Parathyroid adenoma (tissue), 2 donors: ENCODE results near the gene EFCAB14.
"Not testable (repeated sequence)": the region's sequence is repeated elsewhere in the genome, so short reads cannot be mapped to it uniquely, and the experiment has no call there.

Experiments used
- H2AFZ ChIP-seq: fragments of 300-600 bp; sonication (generic); one replicate; pipeline ENCODE4 v1.7.0; 2017; ENCODE audit warnings: antibody characterized with exemption, mild to moderate bottlenecking
- H3K27ac ChIP-seq: fragments of 300-600 bp; sonication (generic); one replicate; pipeline ENCODE4 v1.7.0; 2017
- H3K27me3 ChIP-seq: fragments of 300-600 bp; sonication (generic); one replicate; pipeline ENCODE4 v1.7.0; 2017; ENCODE audit warnings: low read length; ENCODE audit not compliant: control insufficient read depth, insufficient read depth
- H3K36me3 ChIP-seq: fragments of 300-600 bp; sonication (generic); one replicate; pipeline ENCODE4 v1.7.0; 2017; ENCODE audit warnings: low read length; ENCODE audit not compliant: control insufficient read depth, insufficient read depth
- H3K4me1 ChIP-seq: fragments of 300-600 bp; sonication (generic); one replicate; pipeline ENCODE4 v1.7.0; 2017; ENCODE audit warnings: control low read depth
- H3K4me2 ChIP-seq: fragments of 300-600 bp; sonication (generic); one replicate; pipeline ENCODE4 v1.7.0; 2017; ENCODE audit warnings: low read length
- H3K4me3 ChIP-seq: fragments of 300-600 bp; sonication (generic); one replicate; pipeline ENCODE4 v1.7.0; 2017; ENCODE audit warnings: low read depth, low read length
- H3K79me2 ChIP-seq: fragments of 300-600 bp; sonication (generic); one replicate; pipeline ENCODE4 v1.7.0; 2017; ENCODE audit warnings: control low read depth
- H3K9ac ChIP-seq: fragments of 300-600 bp; sonication (generic); one replicate; pipeline ENCODE4 v1.7.0; 2017; ENCODE audit warnings: mild to moderate bottlenecking
- H3K9me3 ChIP-seq: fragments of 300-600 bp; sonication (generic); one replicate; pipeline ENCODE4 v1.7.0; 2017; ENCODE audit warnings: low read length; ENCODE audit not compliant: control insufficient read depth
- CTCF ChIP-seq: fragments of 300-600 bp; sonication (generic); IDR thresholded peaks from one replicate; pipeline ENCODE4 v1.7.0; 2017; ENCODE audit warnings: antibody characterized with exemption, mild to moderate bottlenecking
- donor health status: primary hyperparathyroidism.

The EFCAB14 gene

GRCh38 chr1:46705408-46705807 is 13.5 kb downstream of the EFCAB14 start:
- Histone ChIP-seq H3K36me3 (no peaks in the 10 kb centered on the region), H2AFZ (no peak overlapping the region), H3K9ac (no peak overlapping the region)

GRCh38 chr1:46703927-46704641 is 14.8 kb downstream of the EFCAB14 start:
- H3K36me3 ChIP-seq: no peaks in the 10 kb centered on the region
- H3K9ac ChIP-seq: no peak overlapping the region
- H3K79me2 ChIP-seq: peaks cover 4% of the 10 kb centered on the region
- no peak overlapping the region for H3K27ac ChIP-seq
- TF ChIP-seq CTCF: no peak
- H3K4me2 ChIP-seq: no peak overlapping the region
- no peak overlapping the region for H3K4me3 ChIP-seq
- no peaks in the 10 kb centered on the region for H3K4me1 ChIP-seq
- H2AFZ ChIP-seq: no peak overlapping the region
- no peaks in the 10 kb centered on the region for H3K27me3 ChIP-seq
- no peaks in the 10 kb centered on the region for H3K9me3 ChIP-seq

More at GRCh38 chr1:46705408-46705807, 13.5 kb downstream of the EFCAB14 start:
- Histone ChIP-seq H3K4me2 (no peak overlapping the region), H3K4me1 (no peaks in the 10 kb centered on the region), H3K27me3 (no peaks in the 10 kb centered on the region), H3K27ac (no peak overlapping the region), H3K79me2 (peaks cover 4% of the 10 kb centered on the region), H3K9me3 (no peaks in the 10 kb centered on the region), H3K4me3 (no peak overlapping the region)
- TF ChIP-seq CTCF: no peak

- Histone ChIP-seq H3K4me2 (no peak overlapping the region), H3K36me3 (no peaks in the 10 kb centered on the region), H3K4me3 (no peak overlapping the region), H3K27ac (no peak overlapping the region), H3K9ac (no peak overlapping the region), H3K4me1 (no peaks in the 10 kb centered on the region), H3K27me3 (no peaks in the 10 kb centered on the region), H2AFZ (no peak overlapping the region), H3K79me2 (peaks cover 4% of the 10 kb centered on the region), H3K9me3 (no peaks in the 10 kb centered on the region)
- no peak for TF ChIP-seq CTCF
Measured at GRCh38 chr1:46699666-46700065, 19.2 kb downstream of the EFCAB14 start.

GRCh38 chr1:46697053-46697452 is 21.9 kb downstream of the EFCAB14 start:
- no peaks in the 10 kb centered on the region for H3K9me3 ChIP-seq
- no peaks in the 10 kb centered on the region for H3K36me3 ChIP-seq
- peaks cover 4% of the 10 kb centered on the region for H3K79me2 ChIP-seq
- H3K9ac ChIP-seq: no peak overlapping the region
- no peak for TF ChIP-seq CTCF
- no peak overlapping the region for H3K27ac ChIP-seq
- no peak overlapping the region for H3K4me2 ChIP-seq
- no peak overlapping the region for H2AFZ ChIP-seq
- H3K27me3 ChIP-seq: no peaks in the 10 kb centered on the region
- no peak overlapping the region for H3K4me3 ChIP-seq
- peaks cover 10% of the 10 kb centered on the region for H3K4me1 ChIP-seq

- not testable (repeated sequence) for H3K4me2 ChIP-seq, H3K27me3 ChIP-seq, H2AFZ ChIP-seq, H3K79me2 ChIP-seq, H3K9me3 ChIP-seq, H3K27ac ChIP-seq, H3K9ac ChIP-seq, H3K36me3 ChIP-seq, H3K4me3 ChIP-seq
- peaks cover 11% of the 10 kb centered on the region for H3K4me1 ChIP-seq
Measured at GRCh38 chr1:46694676-46695075, 24.2 kb downstream of the EFCAB14 start.
